KMS-11 (cell line): Measurements from ENCODE around the gene P4HA3.

ENCODE experiments used
- H2AFZ ChIP-seq: fragments of 200-600 bp; sonication (generic); 2 replicates; pipeline ENCODE4 v1.6.1; 2016; ENCODE audit warnings: antibody characterized with exemption, mixed run types, low read depth
- H3K27ac ChIP-seq: fragments of 200-600 bp; sonication (generic); 2 replicates; pipeline ENCODE4 v1.6.1; 2016; ENCODE audit warnings: mild to moderate bottlenecking, mixed run types
- H3K27me3 ChIP-seq: fragments of 200-600 bp; sonication (generic); 2 replicates; pipeline ENCODE4 v1.6.1; 2017; ENCODE audit warnings: mild to moderate bottlenecking, low read depth, mixed run types, moderate library complexity; ENCODE audit not compliant: insufficient read depth
- H3K36me3 ChIP-seq: fragments of 200-600 bp; sonication (generic); 2 replicates; pipeline ENCODE4 v1.6.1; 2017; ENCODE audit warnings: mild to moderate bottlenecking, mixed run types; ENCODE audit not compliant: insufficient read depth
- H3K4me1 ChIP-seq: fragments of 200-600 bp; sonication (generic); 2 replicates; pipeline ENCODE4 v1.6.1; 2016; ENCODE audit warnings: mild to moderate bottlenecking, low read depth, mixed run types; ENCODE audit not compliant: poor library complexity, severe bottlenecking
- H3K4me2 ChIP-seq: fragments of 200-600 bp; sonication (generic); 2 replicates; pipeline ENCODE4 v1.7.0; 2016; ENCODE audit warnings: mild to moderate bottlenecking, mixed run types
- H3K4me3 ChIP-seq: fragments of 200-600 bp; sonication (generic); IDR thresholded peaks from 2 replicates; pipeline ENCODE4 v1.6.1; 2017; ENCODE audit warnings: low read depth, low read length, mixed read lengths; ENCODE audit not compliant: insufficient read depth
- H3K79me2 ChIP-seq: fragments of 200-600 bp; sonication (generic); 2 replicates; pipeline ENCODE4 v1.6.1; 2016; ENCODE audit warnings: low read depth, mixed run types; ENCODE audit not compliant: insufficient read depth
- H3K9ac ChIP-seq: fragments of 200-600 bp; sonication (generic); 2 replicates; pipeline ENCODE4 v1.6.1; 2016; ENCODE audit warnings: mild to moderate bottlenecking, mixed run types
- H4K20me1 ChIP-seq: fragments of 200-600 bp; sonication (generic); 2 replicates; pipeline ENCODE4 v1.6.1; 2016; ENCODE audit warnings: mild to moderate bottlenecking, mixed run types; ENCODE audit not compliant: insufficient read depth
- TF ChIP-seq, protein P1 (sequence below): fragments of 200-600 bp; sonication (generic); conservative IDR thresholded peaks from 2 replicates; pipeline ENCODE4 v1.6.1; 2017; ENCODE audit warnings: low read depth, mild to moderate bottlenecking, antibody characterized with exemption, low read length, moderate library complexity, mixed read lengths

Gene P4HA3

DNA sequence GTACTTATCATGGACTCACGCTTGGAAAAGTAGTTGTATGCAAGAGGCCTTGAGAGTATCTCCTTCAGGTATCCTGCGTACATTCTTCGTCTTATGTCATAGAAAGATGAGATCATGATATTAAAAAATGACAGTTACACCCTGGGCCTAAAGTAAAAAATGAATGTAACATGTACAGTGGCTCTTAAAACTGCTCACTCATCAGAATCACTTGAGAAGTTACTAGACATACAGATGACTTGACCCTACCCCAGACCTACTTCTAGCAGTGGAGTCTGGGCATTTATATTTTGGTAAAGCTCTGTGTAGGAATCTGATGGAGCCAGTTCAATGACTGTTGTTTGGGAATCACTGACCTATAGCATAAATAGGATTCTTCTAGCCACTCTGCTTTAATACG is 85.9 kb downstream of the P4HA3 start:
- Histone ChIP-seq H3K27ac (no peak overlapping the region), H3K79me2 (no peaks in the 10 kb centered on the region), H3K4me2 (no peak overlapping the region), H3K9ac (no peak overlapping the region), H2AFZ (no peak overlapping the region), H3K36me3 (no peaks in the 10 kb centered on the region; the same call in 1 of the 2 replicates), H3K27me3 (no peaks in the 10 kb centered on the region), H3K4me1 (no peaks in the 10 kb centered on the region), H4K20me1 (no peaks in the 10 kb centered on the region), H3K4me3 (no peak overlapping the region)
- TF ChIP-seq, protein P1, sequence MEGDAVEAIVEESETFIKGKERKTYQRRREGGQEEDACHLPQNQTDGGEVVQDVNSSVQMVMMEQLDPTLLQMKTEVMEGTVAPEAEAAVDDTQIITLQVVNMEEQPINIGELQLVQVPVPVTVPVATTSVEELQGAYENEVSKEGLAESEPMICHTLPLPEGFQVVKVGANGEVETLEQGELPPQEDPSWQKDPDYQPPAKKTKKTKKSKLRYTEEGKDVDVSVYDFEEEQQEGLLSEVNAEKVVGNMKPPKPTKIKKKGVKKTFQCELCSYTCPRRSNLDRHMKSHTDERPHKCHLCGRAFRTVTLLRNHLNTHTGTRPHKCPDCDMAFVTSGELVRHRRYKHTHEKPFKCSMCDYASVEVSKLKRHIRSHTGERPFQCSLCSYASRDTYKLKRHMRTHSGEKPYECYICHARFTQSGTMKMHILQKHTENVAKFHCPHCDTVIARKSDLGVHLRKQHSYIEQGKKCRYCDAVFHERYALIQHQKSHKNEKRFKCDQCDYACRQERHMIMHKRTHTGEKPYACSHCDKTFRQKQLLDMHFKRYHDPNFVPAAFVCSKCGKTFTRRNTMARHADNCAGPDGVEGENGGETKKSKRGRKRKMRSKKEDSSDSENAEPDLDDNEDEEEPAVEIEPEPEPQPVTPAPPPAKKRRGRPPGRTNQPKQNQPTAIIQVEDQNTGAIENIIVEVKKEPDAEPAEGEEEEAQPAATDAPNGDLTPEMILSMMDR: no peak

- H3K4me2 ChIP-seq: no peak overlapping the region
- H3K36me3 ChIP-seq: no peaks in the 10 kb centered on the region
- H3K4me3 ChIP-seq: no peak overlapping the region
- H4K20me1 ChIP-seq: no peaks in the 10 kb centered on the region
- H2AFZ ChIP-seq: no peak overlapping the region
- H3K9ac ChIP-seq: no peak overlapping the region
- H3K27ac ChIP-seq: no peak overlapping the region
- H3K79me2 ChIP-seq: no peaks in the 10 kb centered on the region
- H3K4me1 ChIP-seq: no peaks in the 10 kb centered on the region
- TF ChIP-seq, protein P1: no peak
- no peaks in the 10 kb centered on the region for H3K27me3 ChIP-seq
Observed at GRCh38 chr11:74221816-74222215, 89.6 kb downstream of the P4HA3 start.

DNA sequence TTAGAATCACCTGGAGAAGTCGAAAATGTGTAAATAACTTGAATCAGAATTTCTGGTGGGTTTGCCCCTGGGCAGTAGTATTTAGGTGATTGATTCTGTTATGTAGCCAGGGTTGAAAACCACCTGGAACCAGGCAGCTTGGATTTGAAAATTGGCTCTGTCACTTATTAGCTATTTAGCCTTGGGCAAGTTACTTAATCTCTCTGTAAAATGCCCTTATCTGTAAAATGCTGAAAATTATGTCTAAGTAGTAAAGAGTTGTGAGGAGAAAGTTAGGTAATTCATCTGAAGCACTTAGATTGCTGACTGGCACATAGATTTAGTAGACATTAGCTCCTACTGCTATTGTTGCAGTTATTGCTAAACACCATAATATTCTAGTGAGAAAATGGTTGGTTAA is 91.1 kb downstream of the P4HA3 start:
- H3K4me1 ChIP-seq: no peaks in the 10 kb centered on the region
- no peaks in the 10 kb centered on the region for H3K27me3 ChIP-seq

More for the DNA sequence above, 91.1 kb downstream of the P4HA3 start:
- TF ChIP-seq, protein P1: no peak
- Histone ChIP-seq H3K9ac (no peak overlapping the region), H3K36me3 (no peaks in the 10 kb centered on the region), H3K27ac (no peak overlapping the region), H4K20me1 (no peaks in the 10 kb centered on the region), H3K4me2 (no peak overlapping the region), H3K79me2 (no peaks in the 10 kb centered on the region), H2AFZ (no peak overlapping the region), H3K4me3 (no peak overlapping the region)
